NCI-H187 (cell line): ENCODE data around the gene GABRE.
A peak's percentile ranks its signal among the peaks of the same experiment; 100 is the strongest.

ENCODE experiments used
- DNase-seq, 2 experiments: peaks; one replicate each; lab custom pipeline; 2025; lab: John Stamatoyannopoulos, UW

Gene GABRE

GRCh38 chrX:151974336-151975227, at the start of gene GABRE:
GABRE (minus strand) TSS chrX:151974676; CDS start chrX:151974625, 51 bp downstream.
- peak in 1 of 2 experiments; percentile 4 for DNase-seq

- no peak for DNase-seq
Measured at GRCh38 chrX:152020888-152021287, 46.4 kb upstream of the GABRE start.

- DNase-seq, result no peak
Measured at GRCh38 chrX:151999813-152000212, 25.3 kb upstream of the GABRE start.

- no peak for DNase-seq
Measured at GRCh38 chrX:151997539-151997938, 23.1 kb upstream of the GABRE start.

- DNase-seq, result no peak
Measured at GRCh38 chrX:151996347-151996746, 21.9 kb upstream of the GABRE start.

- no peak for DNase-seq
Measured at GRCh38 chrX:151994476-151994875, 20.0 kb upstream of the GABRE start.

GRCh38 chrX:151988706-151989299, 14.3 kb upstream of the GABRE start:
- no peak for DNase-seq

GRCh38 chrX:151987108-151987507, 12.6 kb upstream of the GABRE start:
- DNase-seq, result no peak

- DNase-seq, result no peak
Measured at GRCh38 chrX:151985955-151986354, 11.5 kb upstream of the GABRE start.

GRCh38 chrX:151985531-151985930, 11.1 kb upstream of the GABRE start:
- no peak for DNase-seq

- DNase-seq, result no peak
Measured at GRCh38 chrX:151984902-151985301, 10.4 kb upstream of the GABRE start.

GRCh38 chrX:151984328-151984727, 9.9 kb upstream of the GABRE start:
- no peak for DNase-seq

GRCh38 chrX:151983186-151983585, 8.7 kb upstream of the GABRE start:
- no peak for DNase-seq

GRCh38 chrX:151982222-151982621, 7.7 kb upstream of the GABRE start:
- DNase-seq, result no peak

GRCh38 chrX:151981129-151981528, 6.7 kb upstream of the GABRE start:
- DNase-seq, result no peak

GRCh38 chrX:151977923-151978322, 3.4 kb upstream of the GABRE start:
- DNase-seq, result no peak

GRCh38 chrX:151977009-151977408, 2.5 kb upstream of the GABRE start:
- no peak for DNase-seq

GRCh38 chrX:151975736-151976275, 1.3 kb upstream of the GABRE start:
- DNase-seq, result no peak

- no peak for DNase-seq
Measured at GRCh38 chrX:151975228-151975593, 735 bp upstream of the GABRE start.

- DNase-seq, result no peak
Measured at GRCh38 chrX:151973851-151974335, 583 bp downstream of the GABRE start.

- peak in 1 of 2 experiments; percentile 37 for DNase-seq
Measured at GRCh38 chrX:151973060-151973661, 1.3 kb downstream of the GABRE start.

GRCh38 chrX:151970661-151971060, 3.8 kb downstream of the GABRE start:
- no peak for DNase-seq

- DNase-seq, result no peak
Measured at GRCh38 chrX:151970027-151970426, 4.4 kb downstream of the GABRE start.
